A549 (cell line): Measurements from ENCODE around the gene TMOD4. TPM values are rescaled to one million over a fixed set of nuclear protein-coding genes. Genes with fewer than 3 reads are reported as not detected.

Experiments
- ATAC-seq, 2 experiments: fragments of 200-7000 bp in 1 of 2; fragments of >200 bp in 1 of 2; cut with Nextera tagmentation in 1 of 2; cut with Tn5 transposase in 1 of 2; 3 replicates each; pipeline versions ENCODE4 v1.8.0 to v1.9.1; 2018 to 2020; ENCODE audit warnings: mild to moderate bottlenecking in 1 of 2, moderate library complexity in 1 of 2
- CTCF ChIA-PET: fragments of 300-600 bp; sonication (Branson Sonifier 250); formaldehyde crosslinking; extraction: SDS; loops from one replicate; lab custom pipeline; 2021; ENCODE audit warnings: antibody characterized with exemption, inconsistent platforms; lab: Yijun Ruan, JAX
- POLR2A ChIA-PET: fragments of 350-600 bp; formaldehyde crosslinking; extraction: SDS; loops from one replicate; lab custom pipeline; 2021; ENCODE audit warnings: antibody characterized with exemption, inconsistent platforms; lab: Yijun Ruan, JAX
- DNase-seq, 2 experiments: peaks; one replicate each; pipeline versions ENCODE4 v3.0.0 to v3.0.0-alpha.2; 2011 to 2016; ENCODE audit warnings: low read depth in 1 of 2, low spot score in 1 of 2
- FAIRE-seq: peaks from 2 replicates; lab custom pipeline; 2011; peaks lifted over from hg19 to GRCh38; lab: Jason Lieb, UNC
- H3K27ac ChIP-seq, 2 experiments: fragments of >200 bp; sonication (Bioruptor Twin); formaldehyde crosslinking; 3 replicates each; pipeline ENCODE4 v1.5.1; 2016 to 2017
- H3K4me1 ChIP-seq: fragments of >200 bp; sonication (Bioruptor Twin); formaldehyde crosslinking; 3 replicates; pipeline ENCODE4 v1.6.1; 2016
- H3K4me2 ChIP-seq: fragments of >200 bp; sonication (Bioruptor Twin); formaldehyde crosslinking; 3 replicates; pipeline ENCODE4 v1.6.1; 2016
- H3K4me3 ChIP-seq: fragments of >200 bp; sonication (Bioruptor Twin); formaldehyde crosslinking; 3 replicates; pipeline ENCODE4 v1.5.1; 2016
- H3K9me3 ChIP-seq: fragments of >200 bp; sonication (Bioruptor Twin); formaldehyde crosslinking; 3 replicates; pipeline ENCODE4 v1.6.1; 2016
- BHLHE40 ChIP-seq: IDR thresholded peaks from 2 replicates; pipeline ENCODE4 v1.6.1; 2012; ENCODE audit warnings: low read depth, low read length, inconsistent platforms
- CHD4 ChIP-seq: fragments of 200-600 bp; sonication (generic); IDR thresholded peaks from 2 replicates; pipeline ENCODE4 v1.6.1; 2016; ENCODE audit warnings: antibody characterized with exemption, mild to moderate bottlenecking, borderline replicate concordance
- EHMT2 ChIP-seq: fragments of 200-600 bp; sonication (generic); IDR thresholded peaks from 2 replicates; pipeline ENCODE4 v1.6.1; 2016; ENCODE audit warnings: antibody characterized with exemption, low read depth, mild to moderate bottlenecking, moderate library complexity
- ESRRA ChIP-seq: fragments of 150-350 bp; IDR thresholded peaks from 2 replicates; pipeline ENCODE4 v1.6.1; 2014; ENCODE audit warnings: mild to moderate bottlenecking, low read length, borderline replicate concordance
- HEYL ChIP-seq: fragments of 250-450 bp; sonication (Bioruptor Pico); IDR thresholded peaks from 2 replicates; pipeline ENCODE4 v1.8.0; 2021; ENCODE audit warnings: mild to moderate bottlenecking, moderate library complexity
- HOXA7 ChIP-seq: fragments of 250-450 bp; sonication (Bioruptor Pico); IDR thresholded peaks from 2 replicates; pipeline ENCODE4 v1.5.0; 2020; ENCODE audit warnings: mild to moderate bottlenecking, moderate library complexity
- JUN ChIP-seq, 2 experiments: fragments of >200 bp; sonication (Bioruptor Twin); formaldehyde crosslinking; IDR thresholded peaks; 2 replicates in 1 of 2; 3 replicates in 1 of 2; pipeline ENCODE4 v1.6.1; 2016 to 2017
- KDM1A ChIP-seq: fragments of 200-600 bp; sonication (generic); IDR thresholded peaks from 2 replicates; pipeline ENCODE4 v1.6.1; 2016; ENCODE audit warnings: low read depth, mild to moderate bottlenecking
- MAZ ChIP-seq: fragments of 150-350 bp; IDR thresholded peaks from 2 replicates; pipeline ENCODE4 v1.6.1; 2014; ENCODE audit warnings: antibody characterized with exemption, low read depth, low read length, borderline replicate concordance
- POLR2A ChIP-seq: IDR thresholded peaks from 2 replicates; pipeline ENCODE4 v1.6.1; 2012; ENCODE audit warnings: mild to moderate bottlenecking, low read length
- RNF2 ChIP-seq: fragments of 200-600 bp; sonication (generic); IDR thresholded peaks from 2 replicates; pipeline ENCODE4 v1.6.1; 2016; ENCODE audit warnings: low read depth, mild to moderate bottlenecking, antibody characterized with exemption, moderate library complexity, borderline replicate concordance
- SREBF2 ChIP-seq: fragments of 450-650 bp; IDR thresholded peaks from 2 replicates; pipeline ENCODE4 v1.6.1; 2014; ENCODE audit warnings: mild to moderate bottlenecking, moderate library complexity
- TFCP2L1 ChIP-seq: fragments of 250-450 bp; sonication (Bioruptor Pico); IDR thresholded peaks from 2 replicates; pipeline ENCODE4 v1.5.0; 2021; ENCODE audit warnings: mild to moderate bottlenecking
- ZC3H11A ChIP-seq: fragments of 450-650 bp; IDR thresholded peaks from 2 replicates; pipeline ENCODE4 v1.6.1; 2014; ENCODE audit warnings: antibody characterized with exemption, mild to moderate bottlenecking
- WGBS: methylation state at CpG from one replicate; pipeline ENCODE4 v1.1.6; 2017; ENCODE audit errors: missing lambda C conversion rate; 5-methylcytosine and 5-hydroxymethylcytosine counted together
- polyA plus RNA-seq, 4 experiments: library from polyadenylated mRNA; depleted of rRNA in 3 of 4; stranded (reverse); fragments of >200 nt; fragmentation: RNase III in 1 of 4; extraction: RNeasy Plus Mini Kit Qiagen cat#74134 plus additional on column Dnase treatment in 1 of 4; gene quantifications; 2 replicates in 3 of 4; 3 replicates in 1 of 4; pipeline ENCODE4 v1.2.3, GENCODE V29; 2011 to 2017
- TF ChIP-seq, protein P1 (sequence below): IDR thresholded peaks from 2 replicates; pipeline ENCODE4 v1.6.1; 2012
- TF ChIP-seq, protein P2 (sequence below): fragments of 200-600 bp; sonication (generic); IDR thresholded peaks from 2 replicates; pipeline ENCODE4 v1.6.1; 2016; ENCODE audit warnings: antibody characterized with exemption, mild to moderate bottlenecking, moderate library complexity
- TF ChIP-seq, protein P3 (sequence below): fragments of 250-450 bp; sonication (Bioruptor Pico); IDR thresholded peaks from 2 replicates; pipeline ENCODE4 v1.5.0; 2021; ENCODE audit warnings: mild to moderate bottlenecking, moderate library complexity, borderline replicate concordance
- TF ChIP-seq, protein P4 (sequence below): fragments of >200 bp; sonication (Bioruptor Twin); formaldehyde crosslinking; IDR thresholded peaks from 2 replicates; pipeline ENCODE4 v1.6.1; 2016
- TF ChIP-seq, protein P5 (sequence below): IDR thresholded peaks from 2 replicates; pipeline ENCODE4 v1.6.1; 2012; ENCODE audit warnings: low read depth, borderline replicate concordance

The TMOD4 gene
- polyA plus RNA-seq, 2 of the 4 experiments (the other 2 are of a cell fraction), result 0.30 to 0.49 TPM

DNA sequence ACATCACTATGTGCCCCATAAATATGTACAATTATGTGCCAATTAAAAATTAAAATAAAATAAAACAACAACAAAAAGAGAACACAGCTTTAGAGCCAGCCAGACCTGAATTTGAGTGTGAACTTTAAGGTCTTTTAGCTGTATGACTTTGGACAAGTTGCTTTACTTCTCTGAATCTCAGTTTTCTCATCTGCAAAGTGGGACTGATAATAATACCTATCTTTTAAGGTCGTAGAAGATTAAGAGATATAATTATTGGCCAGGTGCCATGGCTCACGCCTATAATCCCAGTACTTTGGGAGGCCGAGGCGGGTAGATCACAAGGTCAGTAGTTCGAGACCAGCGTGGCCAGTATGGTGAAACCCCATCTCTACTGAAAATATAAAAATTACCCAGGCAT, 17.5 kb upstream of the TMOD4 start:
- TF ChIP-seq CHD4, result peak; percentile 35; the same call in 1 of the 2 replicates
- TF ChIP-seq, protein P1, sequence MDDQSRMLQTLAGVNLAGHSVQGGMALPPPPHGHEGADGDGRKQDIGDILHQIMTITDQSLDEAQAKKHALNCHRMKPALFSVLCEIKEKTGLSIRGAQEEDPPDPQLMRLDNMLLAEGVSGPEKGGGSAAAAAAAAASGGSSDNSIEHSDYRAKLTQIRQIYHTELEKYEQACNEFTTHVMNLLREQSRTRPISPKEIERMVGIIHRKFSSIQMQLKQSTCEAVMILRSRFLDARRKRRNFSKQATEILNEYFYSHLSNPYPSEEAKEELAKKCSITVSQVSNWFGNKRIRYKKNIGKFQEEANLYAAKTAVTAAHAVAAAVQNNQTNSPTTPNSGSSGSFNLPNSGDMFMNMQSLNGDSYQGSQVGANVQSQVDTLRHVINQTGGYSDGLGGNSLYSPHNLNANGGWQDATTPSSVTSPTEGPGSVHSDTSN, result no peak
- TF ChIP-seq TFCP2L1, result no peak
- TF ChIP-seq, protein P2, sequence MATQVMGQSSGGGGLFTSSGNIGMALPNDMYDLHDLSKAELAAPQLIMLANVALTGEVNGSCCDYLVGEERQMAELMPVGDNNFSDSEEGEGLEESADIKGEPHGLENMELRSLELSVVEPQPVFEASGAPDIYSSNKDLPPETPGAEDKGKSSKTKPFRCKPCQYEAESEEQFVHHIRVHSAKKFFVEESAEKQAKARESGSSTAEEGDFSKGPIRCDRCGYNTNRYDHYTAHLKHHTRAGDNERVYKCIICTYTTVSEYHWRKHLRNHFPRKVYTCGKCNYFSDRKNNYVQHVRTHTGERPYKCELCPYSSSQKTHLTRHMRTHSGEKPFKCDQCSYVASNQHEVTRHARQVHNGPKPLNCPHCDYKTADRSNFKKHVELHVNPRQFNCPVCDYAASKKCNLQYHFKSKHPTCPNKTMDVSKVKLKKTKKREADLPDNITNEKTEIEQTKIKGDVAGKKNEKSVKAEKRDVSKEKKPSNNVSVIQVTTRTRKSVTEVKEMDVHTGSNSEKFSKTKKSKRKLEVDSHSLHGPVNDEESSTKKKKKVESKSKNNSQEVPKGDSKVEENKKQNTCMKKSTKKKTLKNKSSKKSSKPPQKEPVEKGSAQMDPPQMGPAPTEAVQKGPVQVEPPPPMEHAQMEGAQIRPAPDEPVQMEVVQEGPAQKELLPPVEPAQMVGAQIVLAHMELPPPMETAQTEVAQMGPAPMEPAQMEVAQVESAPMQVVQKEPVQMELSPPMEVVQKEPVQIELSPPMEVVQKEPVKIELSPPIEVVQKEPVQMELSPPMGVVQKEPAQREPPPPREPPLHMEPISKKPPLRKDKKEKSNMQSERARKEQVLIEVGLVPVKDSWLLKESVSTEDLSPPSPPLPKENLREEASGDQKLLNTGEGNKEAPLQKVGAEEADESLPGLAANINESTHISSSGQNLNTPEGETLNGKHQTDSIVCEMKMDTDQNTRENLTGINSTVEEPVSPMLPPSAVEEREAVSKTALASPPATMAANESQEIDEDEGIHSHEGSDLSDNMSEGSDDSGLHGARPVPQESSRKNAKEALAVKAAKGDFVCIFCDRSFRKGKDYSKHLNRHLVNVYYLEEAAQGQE, result no peak
- TF ChIP-seq KDM1A, result 0 out of 2 replicates have a peak, but pooled peaks have one; percentile 59
- TF ChIP-seq HEYL (CRISPR knock-in tag), result no peak
- TF ChIP-seq JUN (IDR thresholded peaks at IDR 0.05), result no peak
- no peak for TF ChIP-seq MAZ
- TF ChIP-seq ESRRA, result no peak
- no peak for TF ChIP-seq POLR2A
- Histone ChIP-seq H3K4me1 (peaks cover 31% of the 10 kb centered on the region), H3K27ac (no peak overlapping the region; a peak in 1 of 6 replicates), H3K9me3 (no peaks in the 10 kb centered on the region), H3K4me2 (no peak overlapping the region), H3K4me3 (no peak overlapping the region)
- ATAC-seq (no peak), DNase-seq (no peak), FAIRE-seq (no peak)
- POLR2A ChIA-PET, result no interaction called here
- WGBS, result 78% methylated on average over 6 of the region's 6 CpGs
- CTCF ChIA-PET, result interaction anchor here (0.6 to 3.0 kb wide), 4 partner anchors 59 to 147 kb away, joined by 3 to 18 read pairs (median 5); partner anchors contain the start of gene PSMD4

DNA sequence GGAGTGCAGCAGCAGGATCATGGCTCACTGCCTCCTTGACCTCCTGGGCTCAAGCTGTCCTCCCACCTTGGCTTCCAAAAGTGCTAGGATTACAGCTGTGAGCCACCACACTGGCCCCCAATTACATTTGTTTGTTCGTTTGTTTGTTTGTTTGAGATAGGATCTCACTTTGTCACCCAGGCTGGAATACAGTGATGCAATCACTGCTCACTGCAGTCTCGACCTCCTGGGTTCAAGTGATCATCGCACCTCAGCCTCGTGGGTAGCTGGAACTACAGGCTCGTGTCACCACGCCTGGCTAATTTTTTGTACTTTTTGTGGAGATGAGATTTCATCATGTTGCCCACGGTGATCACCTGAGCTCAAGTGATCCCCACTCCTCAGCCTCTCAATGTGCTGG, 16.3 kb upstream of the TMOD4 start:
- TF ChIP-seq KDM1A, result no peak
- no peak for TF ChIP-seq EHMT2
- TF ChIP-seq SREBF2, result no peak
- TF ChIP-seq POLR2A, result no peak
- TF ChIP-seq, protein P3, sequence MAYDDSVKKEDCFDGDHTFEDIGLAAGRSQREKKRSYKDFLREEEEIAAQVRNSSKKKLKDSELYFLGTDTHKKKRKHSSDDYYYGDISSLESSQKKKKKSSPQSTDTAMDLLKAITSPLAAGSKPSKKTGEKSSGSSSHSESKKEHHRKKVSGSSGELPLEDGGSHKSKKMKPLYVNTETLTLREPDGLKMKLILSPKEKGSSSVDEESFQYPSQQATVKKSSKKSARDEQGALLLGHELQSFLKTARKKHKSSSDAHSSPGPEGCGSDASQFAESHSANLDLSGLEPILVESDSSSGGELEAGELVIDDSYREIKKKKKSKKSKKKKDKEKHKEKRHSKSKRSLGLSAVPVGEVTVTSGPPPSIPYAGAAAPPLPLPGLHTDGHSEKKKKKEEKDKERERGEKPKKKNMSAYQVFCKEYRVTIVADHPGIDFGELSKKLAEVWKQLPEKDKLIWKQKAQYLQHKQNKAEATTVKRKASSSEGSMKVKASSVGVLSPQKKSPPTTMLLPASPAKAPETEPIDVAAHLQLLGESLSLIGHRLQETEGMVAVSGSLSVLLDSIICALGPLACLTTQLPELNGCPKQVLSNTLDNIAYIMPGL (CRISPR knock-in tag), result no peak
- TF ChIP-seq ZC3H11A, result no peak
- no peak for TF ChIP-seq RNF2
- TF ChIP-seq, protein P4, sequence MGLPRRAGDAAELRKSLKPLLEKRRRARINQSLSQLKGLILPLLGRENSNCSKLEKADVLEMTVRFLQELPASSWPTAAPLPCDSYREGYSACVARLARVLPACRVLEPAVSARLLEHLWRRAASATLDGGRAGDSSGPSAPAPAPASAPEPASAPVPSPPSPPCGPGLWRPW, result no peak
- no peak for TF ChIP-seq HEYL (CRISPR knock-in tag)
- TF ChIP-seq HOXA7 (CRISPR knock-in tag), result no peak
- TF ChIP-seq, protein P2, result no peak
- TF ChIP-seq, protein P5, sequence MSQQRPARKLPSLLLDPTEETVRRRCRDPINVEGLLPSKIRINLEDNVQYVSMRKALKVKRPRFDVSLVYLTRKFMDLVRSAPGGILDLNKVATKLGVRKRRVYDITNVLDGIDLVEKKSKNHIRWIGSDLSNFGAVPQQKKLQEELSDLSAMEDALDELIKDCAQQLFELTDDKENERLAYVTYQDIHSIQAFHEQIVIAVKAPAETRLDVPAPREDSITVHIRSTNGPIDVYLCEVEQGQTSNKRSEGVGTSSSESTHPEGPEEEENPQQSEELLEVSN, result no peak
- TF ChIP-seq BHLHE40, result no peak
- no peak overlapping the region for H3K27ac ChIP-seq
- peaks cover 22% of the 10 kb centered on the region for H3K4me1 ChIP-seq
- no peaks in the 10 kb centered on the region for H3K9me3 ChIP-seq
- no peak for FAIRE-seq
- H3K4me2 ChIP-seq, result no peak overlapping the region
- ChIA-PET POLR2A (no interaction called here), CTCF (interaction anchor here (0.6 to 1.3 kb wide), 5 partner anchors 13 to 148 kb away, joined by 3 to 6 read pairs (median 3); no protein-coding TSS in a partner anchor)
- no peak for DNase-seq
- WGBS, result 75% methylated on average over 7 of the region's 7 CpGs
- H3K4me3 ChIP-seq, result no peak overlapping the region
- no peak for ATAC-seq
